NCI-H446 treated with DMSO at 0.1 percent for 48 hours (cell line): ENCODE results near the gene GFI1.
"Not testable (repeated sequence)": the region's sequence is repeated elsewhere in the genome, so short reads cannot be mapped to it uniquely, and the experiment has no call there.

ENCODE experiments used
- DNase-seq: peaks from one replicate; lab custom pipeline; 2025; lab: John Stamatoyannopoulos, UW

The GFI1 gene

GRCh38 chr1:92486251-92487077, at the start of gene GFI1:
Gene GFI1 (minus strand): TSS chr1:92486925. CDS start chr1:92483487, 3,438 bp downstream.
- DNase-seq = no peak

DNA sequence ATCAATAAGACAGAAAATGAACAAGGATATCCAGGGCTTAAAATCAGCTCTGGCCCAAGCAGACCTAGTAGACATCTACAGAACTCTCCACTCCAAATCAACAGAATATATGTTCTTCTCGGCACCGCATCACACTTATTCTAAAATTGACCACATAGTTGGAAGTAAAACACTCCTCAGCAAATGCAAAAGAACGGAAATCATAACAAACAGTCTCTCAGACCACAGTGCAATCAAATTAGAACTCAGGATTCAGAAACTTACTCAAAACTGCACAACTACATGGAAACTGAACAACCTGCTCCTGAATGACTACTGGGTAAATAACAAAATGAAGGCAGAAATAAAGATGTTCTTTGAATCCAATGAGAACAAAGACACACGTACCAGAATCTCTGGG, 45.6 kb upstream of the GFI1 start:
- DNase-seq = not testable (repeated sequence)

DNA sequence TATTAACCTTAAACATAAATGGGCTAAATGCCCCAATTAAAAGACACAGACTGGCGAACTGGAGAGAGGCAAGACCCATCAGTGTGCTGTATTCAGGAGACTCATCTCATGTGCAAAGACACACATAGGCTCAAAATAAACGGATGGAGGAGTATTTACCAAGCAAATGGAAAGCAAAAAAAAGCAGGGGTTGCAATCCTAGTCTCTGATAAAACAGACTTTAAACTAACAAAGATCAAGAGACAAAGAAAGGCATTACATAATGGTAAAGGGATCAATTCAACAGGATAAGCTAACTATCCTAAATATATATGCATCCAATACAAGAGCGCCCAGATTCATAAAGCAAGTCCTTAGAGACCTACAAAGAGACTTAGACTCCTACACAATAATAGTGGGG, 45.2 kb upstream of the GFI1 start:
- DNase-seq = not testable (repeated sequence)

GRCh38 chr1:92527670-92528069, 40.9 kb upstream of the GFI1 start:
- DNase-seq = no peak

DNA sequence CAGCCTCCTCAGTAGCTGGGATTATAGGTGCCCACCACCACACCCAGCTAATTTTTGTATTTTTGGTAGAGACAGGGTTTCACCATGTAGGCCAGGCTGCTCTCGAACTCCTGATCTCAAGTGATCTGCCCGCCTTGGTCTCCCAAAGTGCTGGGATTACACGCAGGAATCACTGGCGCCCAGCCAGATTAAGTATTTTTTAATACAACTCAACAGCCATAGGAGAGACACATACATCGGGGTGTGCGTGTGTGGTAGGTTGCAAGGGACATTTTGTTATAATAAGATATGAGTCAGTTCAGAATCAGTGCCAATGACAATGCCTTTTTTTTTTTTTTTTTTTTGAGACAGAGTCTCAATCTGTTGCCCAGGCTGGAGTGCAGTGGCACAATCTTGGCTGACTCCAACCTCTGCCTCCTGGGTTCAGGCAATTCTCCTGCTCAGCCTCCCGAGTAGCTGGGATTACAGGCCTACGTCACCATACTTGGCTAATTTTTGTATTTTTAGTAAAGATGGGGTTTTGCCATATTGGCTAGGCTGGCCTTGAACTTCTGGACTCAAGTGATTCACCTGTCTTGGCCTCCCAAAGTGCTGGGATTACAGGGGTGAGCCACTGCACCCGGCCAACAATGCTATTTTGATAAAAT, 38.3 kb upstream of the GFI1 start:
- not testable (repeated sequence) for DNase-seq

DNA sequence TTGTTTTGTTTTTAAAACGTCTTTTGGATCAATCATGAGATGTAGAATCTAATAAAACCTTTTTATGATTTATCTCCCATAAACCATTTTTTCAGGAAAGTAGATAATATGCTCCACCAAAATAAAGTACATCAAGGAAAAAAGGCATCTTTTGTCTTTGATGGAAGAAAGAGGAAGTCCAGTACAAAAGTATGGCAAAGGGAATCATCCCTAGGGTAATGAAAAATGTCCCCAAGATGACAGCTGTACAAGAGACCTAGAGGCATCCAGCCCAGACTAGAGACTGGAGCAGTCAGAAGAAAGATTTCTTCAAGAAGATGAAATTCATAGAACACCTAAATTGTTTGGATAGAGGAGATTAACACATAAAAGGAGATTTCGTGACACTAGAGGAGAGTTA, 32.3 kb upstream of the GFI1 start:
- no peak for DNase-seq

GRCh38 chr1:92516574-92516973, 29.8 kb upstream of the GFI1 start:
- DNase-seq = no peak

GRCh38 chr1:92515796-92516201, 29.1 kb upstream of the GFI1 start:
- no peak for DNase-seq

DNA sequence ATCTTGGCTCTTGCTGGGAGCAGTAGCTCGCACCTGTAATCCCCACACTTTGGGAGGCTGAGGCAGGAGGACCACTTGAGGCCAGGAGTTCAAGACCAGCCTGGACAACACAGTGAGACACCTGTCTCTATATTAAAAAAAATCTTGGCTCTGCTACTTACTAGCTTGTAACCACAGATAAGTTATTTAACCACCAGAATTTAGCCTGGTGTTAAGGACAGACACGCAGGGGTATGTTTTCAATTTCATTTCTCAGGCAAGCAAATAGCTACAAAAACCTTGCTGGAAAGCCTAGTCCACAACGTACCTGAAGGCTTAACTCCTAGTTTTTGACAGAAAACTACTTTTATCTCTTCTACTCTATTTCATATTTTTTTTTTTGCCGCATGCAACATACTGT, 24.8 kb upstream of the GFI1 start:
- no peak for DNase-seq

DNA sequence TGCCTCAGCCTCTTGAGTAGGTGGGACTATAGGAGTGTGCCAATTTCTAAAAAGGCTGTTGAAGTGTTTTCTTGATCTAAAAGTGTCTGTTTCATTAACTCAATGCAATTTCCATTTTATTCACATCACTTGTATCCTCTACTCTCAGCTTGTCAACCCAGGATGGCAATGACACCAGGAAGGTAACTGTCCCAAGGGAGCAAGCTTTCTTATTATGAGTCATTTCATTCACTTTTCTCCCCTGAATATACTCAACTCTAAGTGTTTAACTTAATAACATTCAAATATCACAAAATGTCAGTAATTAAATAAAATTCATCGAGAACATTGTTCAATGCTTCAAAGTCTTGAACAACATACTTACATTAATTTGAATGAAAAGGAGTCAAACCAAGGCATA, 22.9 kb upstream of the GFI1 start:
- DNase-seq = no peak

DNA sequence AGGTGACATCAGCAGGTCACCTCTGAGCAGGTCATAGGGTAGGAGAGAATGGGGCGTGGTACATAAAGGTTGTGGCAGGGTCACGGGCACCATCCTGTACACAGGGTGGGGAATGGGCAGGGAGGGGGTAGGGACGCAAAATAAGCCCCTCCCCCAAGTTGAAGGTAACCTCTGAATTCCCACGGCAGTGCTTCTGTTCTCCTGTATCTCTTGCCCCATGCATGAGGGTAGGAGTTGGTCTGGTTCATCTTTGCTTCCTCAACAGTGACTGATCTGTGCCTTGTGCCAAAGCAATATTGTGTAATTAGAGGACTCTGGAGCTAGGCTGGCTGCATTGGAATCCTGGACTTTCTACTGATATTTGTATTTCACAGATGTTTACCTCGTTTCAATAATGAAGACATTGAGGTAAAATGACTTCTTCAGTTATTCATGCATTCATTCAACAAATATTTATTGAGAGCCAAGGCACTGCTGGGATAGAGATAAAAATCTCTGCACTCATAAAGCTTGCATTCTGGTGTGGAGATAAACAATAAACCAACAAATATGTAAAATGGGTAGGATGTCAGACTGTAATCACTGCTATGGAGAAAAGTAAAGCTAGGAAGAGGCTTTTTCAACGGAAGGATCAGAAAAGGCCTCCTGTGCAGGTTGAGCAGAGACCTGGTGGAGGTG, 18.4 kb upstream of the GFI1 start:
- DNase-seq = no peak

GRCh38 chr1:92504291-92505014, 17.7 kb upstream of the GFI1 start:
- no peak for DNase-seq

- no peak for DNase-seq
Observed at GRCh38 chr1:92503926-92504285, 17.2 kb upstream of the GFI1 start.

GRCh38 chr1:92503043-92503925, 16.6 kb upstream of the GFI1 start:
- no peak for DNase-seq

GRCh38 chr1:92502247-92502646, 15.5 kb upstream of the GFI1 start:
- DNase-seq = no peak

- no peak for DNase-seq
Observed at GRCh38 chr1:92500552-92500951, 13.8 kb upstream of the GFI1 start.

DNA sequence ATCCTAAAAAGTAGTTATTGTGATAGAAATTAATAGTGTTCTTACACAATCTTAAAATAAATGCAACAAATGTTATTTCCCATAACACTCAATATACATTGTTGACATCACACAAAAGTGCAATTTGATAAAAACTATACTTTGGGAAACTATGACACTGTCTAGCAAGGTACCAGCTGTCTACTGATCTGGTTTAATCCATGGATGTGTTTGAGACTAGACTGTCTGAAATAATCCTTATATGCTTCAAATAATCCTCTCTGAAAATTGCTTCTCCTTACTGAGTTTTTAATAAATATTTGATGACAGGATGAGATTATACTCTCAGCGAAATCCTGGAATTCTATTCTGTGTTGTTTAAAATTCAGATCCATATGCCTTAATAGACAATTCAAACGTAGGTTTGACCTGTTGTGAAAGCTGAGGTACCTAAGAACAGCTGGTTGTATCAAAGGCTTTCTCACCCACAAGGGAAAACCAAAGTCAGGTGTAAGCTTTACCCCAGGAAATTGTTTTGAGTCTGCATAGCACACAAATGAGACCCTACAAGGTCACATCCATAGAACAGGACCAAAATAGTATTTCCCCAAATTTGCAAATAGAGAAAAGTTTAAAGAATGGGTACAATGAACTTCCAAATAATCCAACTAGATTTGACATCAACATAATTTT, 8.8 kb upstream of the GFI1 start:
- no peak for DNase-seq

GRCh38 chr1:92494485-92495141, 7.9 kb upstream of the GFI1 start:
- no peak for DNase-seq

- DNase-seq = no peak
Observed at GRCh38 chr1:92493139-92493538, 6.4 kb upstream of the GFI1 start.

- no peak for DNase-seq
Observed at GRCh38 chr1:92488832-92489231, 2.1 kb upstream of the GFI1 start.
